K562 (cell line): ENCODE results near the gene PSORS1C1. TPM values are rescaled to one million over a fixed set of nuclear protein-coding genes. Genes with fewer than 3 reads are reported as not detected.
A peak's percentile ranks its signal among the peaks of the same experiment; 100 is the strongest.

ENCODE experiments used
- ASH1L ChIP-seq: fragments of 450-650 bp; IDR thresholded peaks from 2 replicates; pipeline ENCODE4 v1.6.1; 2018; ENCODE audit warnings: borderline replicate concordance, mild to moderate bottlenecking, low read depth; ENCODE audit not compliant: partially characterized antibody
- CREBBP ChIP-seq: IDR thresholded peaks from one replicate; pipeline ENCODE4 v1.6.1; 2012; ENCODE audit warnings: low read depth, mild to moderate bottlenecking, control low read depth, inconsistent platforms, low read length
- JUND ChIP-seq, 2 experiments: IDR thresholded peaks; 2 replicates in 1 of 2; 3 replicates in 1 of 2; pipeline ENCODE4 v1.6.1; 2011; ENCODE audit warnings: borderline replicate concordance in 2 of 2, low read depth in 2 of 2, low read length in 2 of 2, improper control_type of control experiment in 1 of 2, missing biosample characterization in 1 of 2, missing genetic modification characterization in 1 of 2, missing genetic modification reagents in 1 of 2
- MLX ChIP-seq, 2 experiments: fragments of 450-650 bp in 1 of 2; sonication (generic) in 1 of 2; formaldehyde crosslinking; conservative IDR thresholded peaks; 2 replicates each; pipeline versions ENCODE4 v1.4.0 to v1.8.1; 2020 to 2022; ENCODE audit warnings: mild to moderate bottlenecking in 1 of 2, missing genetic modification reagents in 1 of 2
- MTA1 ChIP-seq: fragments of 450-650 bp; IDR thresholded peaks from 2 replicates; pipeline ENCODE4 v1.6.1; 2017; ENCODE audit warnings: borderline replicate concordance
- RUNX1 ChIP-seq: sonication (generic); IDR thresholded peaks from 2 replicates; pipeline ENCODE4 v1.6.1; 2016; ENCODE audit warnings: antibody characterized with exemption, low read depth
- SOX6 ChIP-seq: fragments of 450-650 bp; IDR thresholded peaks from 2 replicates; pipeline ENCODE4 v1.6.1; 2014; ENCODE audit warnings: mild to moderate bottlenecking
- STAT5A ChIP-seq: IDR thresholded peaks from 2 replicates; pipeline ENCODE4 v1.6.1; 2012; ENCODE audit warnings: low read length, inconsistent platforms, borderline replicate concordance
- USF1 ChIP-seq: sonication (generic); formaldehyde crosslinking; IDR thresholded peaks from 2 replicates; pipeline ENCODE4 v1.9.0; 2022; ENCODE audit warnings: mild to moderate bottlenecking, missing genetic modification reagents
- ZBED1 ChIP-seq: IDR thresholded peaks from 2 replicates; pipeline ENCODE4 v1.6.1; 2014
- ZBTB12 ChIP-seq: fragments of 250-450 bp; sonication (Bioruptor Pico); IDR thresholded peaks from 2 replicates; pipeline ENCODE4 v1.4.0; 2020
- ZNF12 ChIP-seq: sonication (generic); formaldehyde crosslinking; IDR thresholded peaks from 2 replicates; pipeline ENCODE4 v1.4.0; 2020; ENCODE audit warnings: mild to moderate bottlenecking, missing genetic modification reagents
- ZNF175 ChIP-seq: fragments of 200-800 bp; sonication (Bioruptor generic); IDR thresholded peaks from 2 replicates; pipeline ENCODE4 v1.6.1; 2016; ENCODE audit warnings: low read depth, mild to moderate bottlenecking, missing genetic modification characterization, missing compliant biosample characterization
- ZNF512 ChIP-seq: IDR thresholded peaks from 2 replicates; pipeline ENCODE4 v1.6.1; 2016; ENCODE audit warnings: missing genetic modification characterization, missing compliant biosample characterization
- polyA plus RNA-seq, 8 experiments: library from polyadenylated mRNA; depleted of rRNA in 4 of 8; stranded (reverse) in 5 of 8; unstranded in 3 of 8; fragments of >200 nt; fragmentation: Nextera tagmentation in 2 of 8; fragmentation: Illumina TruSeq in 1 of 8; extraction: Ambion mirVana in 2 of 8; extraction: Trizol in 1 of 8; gene quantifications; 2 replicates each; pipeline versions ENCODE4 v1.2.1 to v1.2.3, GENCODE V29; 2011 to 2014; ENCODE audit warnings: inconsistent platforms in 1 of 8, missing spikeins in 1 of 8
- total RNA-seq, 7 experiments: library from RNA; depleted of rRNA in 6 of 7; stranded (reverse); fragments of >200 nt in 6 of 7; fragmentation: Illumina TruSeq in 2 of 7; extraction: Trizol in 2 of 7; gene quantifications; 2 replicates each; pipeline versions ENCODE4 v1.2.1 to v1.2.3, GENCODE V29; 2011 to 2021; ENCODE audit warnings: low replicate concordance in 1 of 7
- TF ChIP-seq, protein P1 (sequence below), 3 experiments: fragments of 200-800 bp in 1 of 3; sonication (Bioruptor generic) in 1 of 3; sonication (generic) in 1 of 3; formaldehyde crosslinking in 1 of 3; IDR thresholded peaks; 2 replicates each; pipeline versions ENCODE4 v1.6.1 to v1.8.0; 2016 to 2022; ENCODE audit warnings: mild to moderate bottlenecking in 2 of 3, missing compliant biosample characterization in 2 of 3, missing genetic modification characterization in 2 of 3, missing genetic modification reagents in 1 of 3
- TF ChIP-seq, protein P2 (sequence below): fragments of 200-800 bp; sonication (Bioruptor generic); IDR thresholded peaks from 2 replicates; pipeline ENCODE4 v1.6.1; 2016; ENCODE audit warnings: missing genetic modification characterization, missing compliant biosample characterization

Gene PSORS1C1
- total and polyA plus RNA-seq, 9 of the 15 experiments (the other 6 are each of a cell fraction or from before 2014, with no cell fraction given): 0.11 TPM; not detected in 8

- TF ChIP-seq, protein P1, sequence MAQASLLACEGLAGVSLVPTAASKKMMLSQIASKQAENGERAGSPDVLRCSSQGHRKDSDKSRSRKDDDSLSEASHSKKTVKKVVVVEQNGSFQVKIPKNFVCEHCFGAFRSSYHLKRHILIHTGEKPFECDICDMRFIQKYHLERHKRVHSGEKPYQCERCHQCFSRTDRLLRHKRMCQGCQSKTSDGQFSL (CRISPR knock-in tag; IDR thresholded peaks at IDR 0.05): no peak
- TF ChIP-seq, protein P1 (tag; IDR thresholded peaks at IDR 0.05): no peak
- peak; percentile 31; the same call in 1 of the 2 replicates for TF ChIP-seq STAT5A
- peak; percentile 43; the same call in 1 of the 2 replicates for TF ChIP-seq JUND (IDR thresholded peaks at IDR 0.05; ENCODE audit: borderline replicate concordance, low read depth, low read length)
- TF ChIP-seq JUND (tag; IDR thresholded peaks at IDR 0.05; ENCODE audit: borderline replicate concordance, low read depth, low read length): peak; percentile 80; the same call in 2 of the 3 replicates
- no peak for TF ChIP-seq USF1 (CRISPR knock-in tag)
- TF ChIP-seq CREBBP: no peak
- TF ChIP-seq SOX6: no peak
- TF ChIP-seq ASH1L: no peak
- no peak for TF ChIP-seq ZBED1
- TF ChIP-seq ZNF175 (CRISPR knock-in tag): no peak
- no peak for TF ChIP-seq ZBTB12
- TF ChIP-seq ZNF12 (CRISPR knock-in tag): no peak
- TF ChIP-seq MLX (CRISPR knock-in tag; conservative IDR thresholded peaks at IDR 0.05): no peak
- TF ChIP-seq, protein P2, sequence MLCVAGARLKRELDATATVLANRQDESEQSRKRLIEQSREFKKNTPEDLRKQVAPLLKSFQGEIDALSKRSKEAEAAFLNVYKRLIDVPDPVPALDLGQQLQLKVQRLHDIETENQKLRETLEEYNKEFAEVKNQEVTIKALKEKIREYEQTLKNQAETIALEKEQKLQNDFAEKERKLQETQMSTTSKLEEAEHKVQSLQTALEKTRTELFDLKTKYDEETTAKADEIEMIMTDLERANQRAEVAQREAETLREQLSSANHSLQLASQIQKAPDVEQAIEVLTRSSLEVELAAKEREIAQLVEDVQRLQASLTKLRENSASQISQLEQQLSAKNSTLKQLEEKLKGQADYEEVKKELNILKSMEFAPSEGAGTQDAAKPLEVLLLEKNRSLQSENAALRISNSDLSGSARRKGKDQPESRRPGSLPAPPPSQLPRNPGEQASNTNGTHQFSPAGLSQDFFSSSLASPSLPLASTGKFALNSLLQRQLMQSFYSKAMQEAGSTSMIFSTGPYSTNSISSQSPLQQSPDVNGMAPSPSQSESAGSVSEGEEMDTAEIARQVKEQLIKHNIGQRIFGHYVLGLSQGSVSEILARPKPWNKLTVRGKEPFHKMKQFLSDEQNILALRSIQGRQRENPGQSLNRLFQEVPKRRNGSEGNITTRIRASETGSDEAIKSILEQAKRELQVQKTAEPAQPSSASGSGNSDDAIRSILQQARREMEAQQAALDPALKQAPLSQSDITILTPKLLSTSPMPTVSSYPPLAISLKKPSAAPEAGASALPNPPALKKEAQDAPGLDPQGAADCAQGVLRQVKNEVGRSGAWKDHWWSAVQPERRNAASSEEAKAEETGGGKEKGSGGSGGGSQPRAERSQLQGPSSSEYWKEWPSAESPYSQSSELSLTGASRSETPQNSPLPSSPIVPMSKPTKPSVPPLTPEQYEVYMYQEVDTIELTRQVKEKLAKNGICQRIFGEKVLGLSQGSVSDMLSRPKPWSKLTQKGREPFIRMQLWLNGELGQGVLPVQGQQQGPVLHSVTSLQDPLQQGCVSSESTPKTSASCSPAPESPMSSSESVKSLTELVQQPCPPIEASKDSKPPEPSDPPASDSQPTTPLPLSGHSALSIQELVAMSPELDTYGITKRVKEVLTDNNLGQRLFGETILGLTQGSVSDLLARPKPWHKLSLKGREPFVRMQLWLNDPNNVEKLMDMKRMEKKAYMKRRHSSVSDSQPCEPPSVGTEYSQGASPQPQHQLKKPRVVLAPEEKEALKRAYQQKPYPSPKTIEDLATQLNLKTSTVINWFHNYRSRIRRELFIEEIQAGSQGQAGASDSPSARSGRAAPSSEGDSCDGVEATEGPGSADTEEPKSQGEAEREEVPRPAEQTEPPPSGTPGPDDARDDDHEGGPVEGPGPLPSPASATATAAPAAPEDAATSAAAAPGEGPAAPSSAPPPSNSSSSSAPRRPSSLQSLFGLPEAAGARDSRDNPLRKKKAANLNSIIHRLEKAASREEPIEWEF (CRISPR knock-in tag): no peak
- no peak for TF ChIP-seq RUNX1
- TF ChIP-seq ZNF512: no peak
- TF ChIP-seq MTA1: no peak
Observed at GRCh38 chr6:31083742-31084354, 30.8 kb upstream of the PSORS1C1 start (continued).
